Measurements from ENCODE around the gene TRA2B.

Gene TRA2B

DNA sequence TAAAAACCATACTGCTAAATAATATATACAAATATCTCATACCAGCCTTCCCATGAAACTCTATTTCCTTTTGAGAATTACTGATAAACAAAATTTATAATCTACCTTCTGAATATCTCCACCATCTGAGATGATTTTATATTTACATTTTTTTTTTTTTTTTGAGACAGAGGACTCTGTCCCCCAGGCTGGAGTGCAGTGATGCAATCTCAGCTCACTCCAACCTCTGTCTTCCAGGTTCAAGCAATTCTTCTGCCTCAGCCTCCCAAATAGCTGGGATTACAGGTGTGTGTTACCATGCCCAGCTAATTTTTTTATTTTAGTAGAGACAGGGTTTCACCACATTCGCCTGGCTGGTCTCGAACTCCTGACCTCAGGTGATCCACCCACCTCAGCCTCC lies 70.2 kb downstream of the TRA2B start:
- no peak for DNase-seq (ENCODE audit: low read depth)

DNA sequence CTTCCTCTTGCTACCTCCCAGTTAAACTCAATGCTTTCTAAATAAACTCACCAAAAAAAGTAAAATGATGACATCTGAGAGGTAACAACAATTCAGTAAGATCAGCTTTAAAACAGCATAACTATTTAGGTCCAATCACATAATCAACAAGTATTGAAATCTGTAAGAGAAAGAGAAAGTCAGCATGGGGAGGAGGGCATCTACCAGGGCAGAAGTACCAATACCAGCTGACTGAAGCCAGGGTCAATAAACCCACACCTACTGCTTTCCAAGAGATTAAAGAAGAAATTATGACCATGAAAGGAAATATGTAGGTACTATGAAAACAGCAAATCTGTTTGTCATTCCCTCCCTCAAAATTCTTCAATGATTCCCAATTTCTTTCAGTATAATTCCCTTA lies 70.8 kb downstream of the TRA2B start:
- no peak for DNase-seq (ENCODE audit: low read depth)

- no peak for DNase-seq (ENCODE audit: low read depth)
Observed at GRCh38 chr3:185866555-185866954, 71.3 kb downstream of the TRA2B start.
